Hematopoietic multipotent progenitor cell treated with erythropoietin and hydrocortisone succinate and interleukin-3 and kit ligand, for 8 days (in vitro differentiated cells): Measurements from ENCODE around the gene TGFBR2.
A peak's percentile ranks its signal among the peaks of the same experiment; 100 is the strongest.

Experiments
- DNase-seq: peaks from one replicate; pipeline ENCODE4 v3.0.0-alpha.2; 2015

Gene TGFBR2

DNA sequence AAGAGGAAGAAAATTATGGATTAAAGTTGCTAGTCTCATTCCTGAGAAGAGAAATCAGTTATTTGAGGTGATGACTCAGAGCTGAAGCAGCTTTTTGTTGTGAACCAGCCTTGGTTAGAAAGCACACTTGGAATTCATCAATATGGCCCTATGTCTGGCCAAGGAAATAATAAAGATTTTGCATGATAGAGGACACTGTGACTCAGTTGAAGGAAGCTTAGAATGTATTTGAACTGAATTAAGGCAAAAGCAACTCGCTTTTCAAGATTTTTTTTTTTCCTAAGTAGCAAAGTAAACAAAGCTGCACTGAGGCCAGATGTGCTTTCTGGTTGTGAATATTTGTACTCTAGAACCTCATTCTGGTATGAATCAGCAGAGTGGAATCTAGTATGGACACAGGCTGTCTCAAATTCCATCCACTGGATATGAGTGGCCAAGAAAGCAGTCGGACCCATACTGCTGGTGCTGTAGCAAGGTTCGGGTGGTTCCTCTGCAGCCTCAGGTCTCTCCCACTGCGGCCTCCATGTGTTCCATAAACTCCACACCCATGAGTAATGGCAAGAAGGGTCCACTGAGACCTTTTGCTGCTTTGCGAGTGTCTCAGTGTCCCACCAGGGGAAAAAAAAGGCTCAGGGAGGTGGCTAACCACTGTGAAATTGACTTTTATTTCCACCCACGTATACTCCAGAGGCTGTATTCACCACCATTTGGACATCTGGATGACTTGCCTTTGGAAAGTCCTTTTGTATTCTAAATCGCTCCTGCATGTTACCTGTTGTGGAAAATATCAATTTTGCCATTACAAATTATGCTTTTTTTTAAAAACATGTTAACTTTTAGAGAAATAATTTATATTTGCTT, 53.1 kb downstream of the TGFBR2 start:
- no peak for DNase-seq

DNA sequence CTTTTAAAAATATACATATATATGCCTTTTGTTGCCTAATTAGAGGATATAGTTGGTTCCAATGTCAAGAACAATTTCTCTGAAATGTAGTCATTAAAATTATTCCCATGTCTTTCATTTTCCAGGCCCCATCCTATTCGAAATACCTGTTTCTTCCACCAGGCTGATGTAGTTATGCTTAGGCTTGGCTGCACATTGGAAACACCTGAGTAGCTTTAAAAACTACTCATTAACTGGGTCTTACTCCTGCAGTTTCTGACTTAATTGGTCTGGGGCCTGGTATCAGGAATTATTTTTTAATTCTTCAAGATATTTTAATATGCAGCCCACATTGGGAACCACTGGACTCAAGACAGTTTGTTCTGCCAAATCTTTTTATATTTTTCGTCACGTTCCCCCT, 53.7 kb downstream of the TGFBR2 start:
- DNase-seq = no peak

DNA sequence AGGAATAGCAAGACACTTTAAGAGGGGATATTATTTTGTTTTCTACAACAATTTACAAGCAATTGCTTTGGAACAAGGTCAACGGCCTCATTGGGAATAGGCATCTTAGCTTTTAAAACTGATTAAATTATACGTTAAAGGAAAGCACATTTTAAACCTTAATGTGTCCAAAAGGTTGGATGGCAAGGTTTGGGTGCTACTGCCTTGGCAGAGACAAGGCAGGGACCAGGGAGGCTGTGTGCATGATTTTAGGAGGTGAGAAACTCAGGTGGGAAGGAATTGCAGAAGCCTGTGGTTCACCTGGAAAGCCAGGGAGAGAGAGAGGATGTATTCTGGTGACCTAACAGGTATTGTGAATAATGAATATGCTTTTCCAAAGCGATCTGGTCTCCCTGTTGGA, 54.3 kb downstream of the TGFBR2 start:
- DNase-seq = no peak

DNA sequence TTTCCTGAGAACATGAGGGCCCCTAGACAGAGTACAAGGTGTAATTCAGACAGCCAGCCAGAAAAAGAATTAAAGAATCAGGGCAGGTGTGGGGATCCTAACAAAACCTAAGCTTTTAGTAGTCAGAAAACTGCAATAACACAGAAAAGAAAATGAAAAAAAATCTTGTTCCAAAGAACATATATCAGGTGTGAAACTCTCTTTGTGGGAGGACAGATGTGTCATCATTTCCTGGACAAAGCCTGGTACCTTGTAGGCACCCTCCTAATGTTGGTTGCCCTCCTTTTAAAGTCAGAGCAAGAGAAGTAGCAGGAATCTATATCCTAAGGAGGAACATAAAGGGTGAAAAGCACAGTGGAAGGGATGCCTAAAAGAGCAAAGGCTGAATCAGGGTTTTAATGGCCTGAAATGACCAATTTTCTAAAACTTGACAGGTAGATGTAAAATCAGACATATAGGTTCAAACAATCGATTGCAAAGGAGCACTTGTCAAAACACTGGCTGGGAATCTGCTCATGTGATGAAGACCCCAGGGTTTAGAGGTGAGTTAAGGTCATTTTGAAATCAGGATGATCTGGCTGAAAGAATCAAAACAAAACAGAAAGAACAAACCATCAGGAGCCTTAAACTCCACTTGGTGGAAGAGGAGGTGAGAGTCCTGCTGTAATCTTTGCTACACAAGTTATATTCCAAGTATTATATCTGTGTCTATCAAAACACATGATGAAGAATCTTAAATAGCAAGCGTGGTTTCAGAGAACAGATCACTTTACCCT, 54.9 kb downstream of the TGFBR2 start:
- no peak for DNase-seq

DNA sequence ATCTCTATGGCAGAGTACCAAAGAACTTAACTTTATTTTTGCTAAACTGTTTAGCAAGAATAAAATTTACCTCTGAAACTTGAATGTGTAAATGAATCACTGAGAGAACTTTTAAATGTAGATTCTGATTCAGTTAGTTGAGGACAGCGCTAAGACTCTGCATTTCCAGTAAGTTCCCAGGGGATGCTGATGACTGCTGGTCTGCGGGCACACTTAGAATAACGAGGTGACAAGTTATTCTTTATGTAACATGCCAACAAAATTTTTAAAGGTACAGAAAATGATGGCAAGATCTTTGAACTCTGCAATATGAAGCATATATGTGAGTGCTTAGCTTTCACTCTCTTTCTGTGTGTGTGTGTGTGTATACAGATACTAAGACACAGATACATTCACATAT, 56.4 kb downstream of the TGFBR2 start:
- DNase-seq = no peak

DNA sequence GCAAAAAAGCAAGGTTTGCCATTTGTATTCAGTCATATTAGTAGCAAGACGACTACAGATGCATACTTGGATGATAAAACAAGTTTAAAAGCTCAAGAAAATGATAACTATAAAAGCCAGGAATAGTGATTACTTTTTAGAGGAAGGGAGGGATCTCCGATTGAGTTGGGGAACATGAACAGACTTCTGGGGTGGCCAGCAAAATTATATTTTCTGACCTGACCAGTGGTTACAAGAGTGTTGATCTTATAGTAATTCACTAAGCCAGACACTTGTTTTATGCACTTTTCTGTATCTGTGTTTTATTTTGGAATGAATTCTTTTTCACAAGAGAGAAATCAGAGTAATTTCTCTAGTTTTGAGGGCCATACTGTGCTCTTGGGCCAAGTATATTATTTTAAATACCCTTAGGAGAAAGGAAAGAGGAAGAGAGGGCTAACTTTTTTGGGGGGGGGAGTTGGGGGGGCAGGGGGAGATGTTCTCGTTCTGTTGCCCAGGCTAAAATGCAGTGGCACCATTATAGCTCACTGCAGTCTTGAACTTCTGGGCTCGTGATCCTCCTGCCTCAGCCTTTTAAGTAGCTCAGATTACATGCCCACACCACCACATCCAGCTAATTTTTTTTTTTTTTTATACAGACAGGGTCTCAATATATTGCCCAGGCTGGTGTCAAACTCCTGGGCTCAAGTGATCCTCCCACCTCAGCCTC, 57.3 kb downstream of the TGFBR2 start:
- no peak for DNase-seq

DNA sequence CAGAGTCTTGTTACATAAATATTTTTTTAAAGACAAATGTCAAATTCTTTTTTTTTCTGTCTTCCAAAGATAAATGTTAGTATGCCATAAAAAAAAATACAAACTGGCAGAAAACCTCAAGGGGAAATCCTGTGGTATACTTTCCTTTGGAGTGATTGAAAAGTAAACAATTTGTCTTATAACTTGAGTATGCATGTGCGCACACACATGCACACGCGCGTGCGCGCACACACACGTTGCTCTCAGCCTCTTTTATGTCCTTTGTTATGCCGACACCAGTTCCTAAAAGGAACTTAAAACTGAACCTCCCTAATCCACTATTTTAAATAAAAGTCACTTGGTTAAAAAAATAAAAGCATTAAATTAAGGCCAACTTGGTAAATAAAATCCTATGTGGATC, 58.1 kb downstream of the TGFBR2 start:
- peak; percentile 74 for DNase-seq

DNA sequence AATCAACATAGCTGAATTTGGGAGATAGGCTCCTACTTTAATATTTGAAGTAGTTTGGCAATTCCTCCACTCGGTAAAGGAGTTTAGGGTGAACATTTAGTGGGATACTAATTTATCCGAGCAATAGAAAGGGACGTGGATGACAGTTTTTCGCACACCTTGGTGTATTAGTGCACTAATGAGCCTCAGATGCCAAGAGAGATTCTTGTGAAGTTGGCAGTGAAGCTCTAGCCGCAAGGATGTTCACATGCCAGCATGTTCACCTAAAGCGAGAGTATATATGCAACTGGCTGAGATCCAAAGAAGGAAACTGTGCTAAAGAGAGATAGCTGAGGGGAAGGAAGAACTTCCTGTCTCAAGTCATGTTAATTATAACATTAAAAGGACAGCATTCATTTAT, 58.5 kb downstream of the TGFBR2 start:
- DNase-seq = peak; percentile 98

DNA sequence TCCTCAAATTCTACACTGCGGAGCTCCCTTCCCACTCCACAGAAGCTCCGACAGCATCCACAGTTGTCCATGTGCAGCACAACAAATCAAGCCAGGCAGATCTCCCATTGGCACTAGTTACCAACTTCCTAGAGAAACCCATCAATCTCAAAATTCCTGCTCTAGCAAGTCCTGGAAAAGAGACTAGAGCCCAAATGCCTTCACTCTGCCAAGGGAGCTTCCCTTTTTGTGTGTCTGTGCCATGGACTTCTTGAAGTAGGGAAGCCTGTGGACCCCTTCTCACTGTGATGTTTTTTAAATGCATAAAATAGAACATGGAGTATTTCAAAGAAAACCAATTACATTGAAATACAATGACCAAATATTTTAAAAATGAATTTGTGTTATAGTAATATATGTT, 59.1 kb downstream of the TGFBR2 start:
- DNase-seq = no peak

DNA sequence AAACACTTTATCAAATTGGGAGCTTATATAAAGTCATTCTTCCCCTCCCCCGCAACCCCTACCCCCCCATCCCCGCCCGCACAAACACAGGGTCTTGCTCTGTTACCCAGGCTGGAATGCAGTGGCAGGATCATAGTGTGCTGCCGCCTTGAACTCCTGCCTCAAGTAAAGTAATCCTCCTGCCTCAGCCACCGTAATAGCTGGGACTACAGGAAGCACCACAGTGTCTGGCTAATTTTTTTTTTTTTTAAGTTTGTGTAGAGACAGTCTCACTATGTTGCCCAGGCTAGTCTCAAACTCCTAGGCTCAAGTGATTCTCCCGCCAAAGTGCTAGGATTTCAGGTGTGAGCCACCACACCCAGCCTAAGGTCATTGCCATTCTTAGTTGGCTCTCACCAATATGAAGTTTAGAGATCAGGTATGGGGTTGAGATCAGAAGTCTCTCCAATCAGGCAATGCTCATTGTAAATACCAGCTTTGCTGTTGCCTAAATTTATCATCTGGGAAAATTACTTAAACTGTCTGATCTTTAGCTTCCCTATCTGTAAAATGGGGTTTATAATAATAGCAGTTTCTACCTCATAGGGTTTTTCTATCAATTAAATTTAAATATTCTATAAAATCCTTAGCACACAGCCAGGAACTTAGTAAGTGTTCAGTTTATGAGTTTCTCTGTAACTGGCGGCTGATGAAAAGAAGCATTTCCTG, 60.3 kb downstream of the TGFBR2 start:
- DNase-seq = no peak

DNA sequence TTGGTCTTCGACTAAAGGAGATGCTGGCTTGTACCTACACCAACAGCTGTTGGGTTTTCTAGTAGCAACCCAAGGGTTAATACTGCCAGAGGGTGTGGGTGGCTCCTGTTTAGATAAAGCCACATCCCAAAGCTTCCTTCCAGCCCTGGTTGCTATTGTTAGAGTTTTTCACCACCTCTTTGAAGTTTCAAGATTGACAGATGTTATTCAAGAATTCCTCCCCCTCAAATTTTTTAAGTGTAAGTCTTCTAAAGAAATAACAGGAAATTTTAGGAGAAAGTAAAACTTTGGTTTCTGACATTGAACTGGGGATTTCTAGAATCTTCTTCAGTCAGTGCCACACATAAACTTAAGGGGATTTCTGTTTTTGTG, 60.9 kb downstream of the TGFBR2 start:
- DNase-seq = peak; percentile 88

DNA sequence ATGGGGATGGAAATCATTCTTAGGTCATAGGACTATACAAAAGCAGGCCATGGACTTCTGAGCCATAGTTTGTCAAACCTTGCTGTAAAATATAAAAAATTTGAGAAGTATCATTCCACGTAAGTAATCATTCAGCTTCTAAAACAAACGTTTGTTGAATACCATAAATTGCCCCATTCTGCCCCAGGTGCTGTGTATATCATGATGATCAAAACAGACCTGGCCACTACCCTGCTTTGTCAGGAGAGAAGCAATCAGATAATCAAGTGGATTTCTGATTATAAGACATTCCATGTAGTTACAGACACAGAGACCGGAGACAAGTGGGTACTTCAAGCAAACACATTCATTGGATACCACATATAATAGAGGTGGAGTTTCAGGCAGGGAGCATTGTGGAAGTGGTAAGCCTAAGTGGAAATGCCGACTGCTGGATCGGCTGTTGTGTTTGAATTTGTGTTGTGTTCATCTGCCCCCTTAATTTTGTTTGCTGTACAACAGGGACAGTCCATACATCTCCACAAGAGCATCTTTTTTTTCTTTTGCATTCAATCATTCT, 61.7 kb downstream of the TGFBR2 start:
- no peak for DNase-seq

DNA sequence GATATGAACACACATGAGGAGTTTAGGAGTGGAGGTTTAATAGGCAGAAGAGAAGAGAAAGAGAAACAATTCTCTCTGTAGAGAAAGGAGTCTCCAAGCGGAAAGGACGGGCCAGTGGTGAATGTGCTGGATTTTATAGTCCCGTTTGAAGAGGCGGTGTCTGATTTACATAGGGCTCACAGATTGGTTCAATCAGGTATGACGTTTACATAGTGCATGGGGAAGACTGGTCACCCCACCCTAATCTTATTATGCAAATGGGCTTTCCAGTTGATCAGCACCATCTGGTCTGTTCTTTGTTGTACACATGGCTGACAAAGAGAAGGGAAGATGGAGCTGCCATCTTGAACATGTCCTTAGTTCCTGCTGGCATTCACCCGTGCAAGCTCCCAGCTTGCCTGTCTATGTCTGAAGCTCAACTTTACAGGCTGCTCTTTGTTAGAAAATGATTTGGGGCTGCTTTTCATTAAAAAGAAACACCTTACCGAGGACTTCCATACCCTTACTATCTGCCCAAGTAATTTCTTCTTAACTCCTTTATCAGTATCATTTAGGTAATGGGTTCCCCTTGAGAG, 63.0 kb downstream of the TGFBR2 start:
- peak; percentile 27 for DNase-seq

DNA sequence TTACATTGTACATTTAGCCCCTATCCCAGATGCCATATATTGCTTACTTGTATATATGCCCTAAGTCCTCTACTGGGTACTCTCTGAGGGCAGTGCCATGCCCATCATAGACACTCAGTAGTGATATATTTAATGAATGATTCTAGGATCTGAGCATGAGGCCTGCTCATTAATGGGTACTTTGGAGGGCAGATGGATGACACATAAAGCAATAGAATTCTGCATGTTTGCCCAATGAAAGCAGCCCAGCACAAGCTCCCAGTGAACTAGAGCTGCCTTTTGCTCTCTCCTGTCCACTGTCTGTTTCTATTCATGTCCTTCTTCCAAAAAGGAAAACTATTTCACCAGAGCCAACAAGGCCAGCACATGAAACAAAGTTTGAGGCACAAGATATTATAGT, 63.9 kb downstream of the TGFBR2 start:
- no peak for DNase-seq

DNA sequence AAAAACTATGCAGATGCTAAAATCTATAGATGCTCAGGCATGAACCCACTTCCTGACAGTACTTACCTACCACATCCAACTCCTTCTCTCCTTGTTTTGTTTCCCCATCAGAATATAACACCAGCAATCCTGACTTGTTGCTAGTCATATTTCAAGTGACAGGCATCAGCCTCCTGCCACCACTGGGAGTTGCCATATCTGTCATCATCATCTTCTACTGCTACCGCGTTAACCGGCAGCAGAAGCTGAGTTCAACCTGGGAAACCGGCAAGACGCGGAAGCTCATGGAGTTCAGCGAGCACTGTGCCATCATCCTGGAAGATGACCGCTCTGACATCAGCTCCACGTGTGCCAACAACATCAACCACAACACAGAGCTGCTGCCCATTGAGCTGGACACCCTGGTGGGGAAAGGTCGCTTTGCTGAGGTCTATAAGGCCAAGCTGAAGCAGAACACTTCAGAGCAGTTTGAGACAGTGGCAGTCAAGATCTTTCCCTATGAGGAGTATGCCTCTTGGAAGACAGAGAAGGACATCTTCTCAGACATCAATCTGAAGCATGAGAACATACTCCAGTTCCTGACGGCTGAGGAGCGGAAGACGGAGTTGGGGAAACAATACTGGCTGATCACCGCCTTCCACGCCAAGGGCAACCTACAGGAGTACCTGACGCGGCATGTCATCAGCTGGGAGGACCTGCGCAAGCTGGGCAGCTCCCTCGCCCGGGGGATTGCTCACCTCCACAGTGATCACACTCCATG, 65.3 kb downstream of the TGFBR2 start:
- no peak for DNase-seq

DNA sequence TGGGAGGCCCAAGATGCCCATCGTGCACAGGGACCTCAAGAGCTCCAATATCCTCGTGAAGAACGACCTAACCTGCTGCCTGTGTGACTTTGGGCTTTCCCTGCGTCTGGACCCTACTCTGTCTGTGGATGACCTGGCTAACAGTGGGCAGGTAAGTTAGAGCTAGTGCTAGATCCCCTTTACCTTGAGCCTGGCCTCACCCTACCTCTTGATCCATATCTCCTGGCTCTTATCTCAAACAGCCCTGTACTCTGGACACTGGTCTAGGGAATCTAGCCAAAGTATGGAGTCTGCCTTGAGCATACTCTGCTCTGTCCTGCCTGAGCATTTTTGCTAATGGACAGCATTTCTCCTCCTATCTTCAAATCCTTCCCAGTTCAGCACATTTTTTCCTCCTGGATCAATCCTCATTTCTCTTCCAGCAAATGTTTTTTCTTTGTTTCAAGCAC, 65.9 kb downstream of the TGFBR2 start:
- DNase-seq = no peak

DNA sequence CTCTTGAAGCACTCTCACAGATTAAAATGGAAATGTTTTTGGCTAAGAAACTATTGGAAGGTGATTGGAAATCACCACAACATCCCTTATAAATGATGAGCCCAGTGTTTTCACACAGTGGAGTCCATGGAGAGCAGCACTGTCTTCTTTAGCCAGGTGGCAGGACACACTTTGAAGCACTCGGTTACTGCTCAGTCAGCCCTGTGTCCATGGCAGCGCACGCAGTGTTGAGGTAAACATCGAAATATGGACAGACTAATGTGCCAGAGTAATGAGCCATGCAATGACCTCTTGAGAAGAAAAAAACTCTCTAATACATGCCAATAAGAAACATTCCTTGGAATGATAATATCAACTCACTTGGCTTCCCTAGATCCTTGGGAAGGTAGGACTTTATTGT, 66.6 kb downstream of the TGFBR2 start:
- DNase-seq = no peak

DNA sequence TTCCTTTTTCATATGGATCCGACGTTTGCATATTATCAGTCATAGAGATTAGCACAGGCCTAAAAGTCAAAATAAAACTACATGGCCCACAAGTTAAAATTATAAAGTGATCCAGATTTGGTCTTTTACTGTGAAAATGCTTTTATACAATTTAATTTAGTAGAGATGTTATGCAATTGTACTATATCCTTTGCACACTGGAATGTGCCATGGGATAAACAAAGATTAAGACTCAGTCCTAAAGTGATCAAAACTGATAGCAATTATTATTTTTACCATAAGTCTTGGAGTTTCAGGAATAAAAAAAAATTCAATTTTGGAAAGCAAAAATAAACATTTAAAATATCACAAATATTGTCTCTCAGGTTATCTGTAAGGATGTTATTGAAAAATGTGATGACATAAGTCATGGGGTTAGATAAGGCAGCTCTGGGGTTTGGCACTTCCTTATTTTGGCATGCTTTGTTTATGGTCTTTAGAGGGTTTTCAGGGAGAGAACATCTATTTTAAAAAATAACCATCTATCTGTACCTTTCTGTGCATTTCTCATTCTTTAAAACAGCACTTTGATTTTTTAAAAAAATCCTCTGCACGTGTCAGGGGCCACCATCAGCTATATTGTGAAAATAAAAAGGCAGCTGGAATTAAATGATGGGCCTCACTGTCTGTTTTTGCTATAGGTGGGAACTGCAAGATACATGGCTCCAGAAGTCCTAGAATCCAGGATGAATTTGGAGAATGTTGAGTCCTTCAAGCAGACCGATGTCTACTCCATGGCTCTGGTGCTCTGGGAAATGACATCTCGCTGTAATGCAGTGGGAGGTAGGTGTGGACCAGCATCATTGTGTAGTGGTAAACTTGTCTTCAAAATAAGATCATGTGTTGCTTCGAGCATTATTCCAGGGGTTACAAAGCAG, 67.3 kb downstream of the TGFBR2 start:
- peak; percentile 22 for DNase-seq

DNA sequence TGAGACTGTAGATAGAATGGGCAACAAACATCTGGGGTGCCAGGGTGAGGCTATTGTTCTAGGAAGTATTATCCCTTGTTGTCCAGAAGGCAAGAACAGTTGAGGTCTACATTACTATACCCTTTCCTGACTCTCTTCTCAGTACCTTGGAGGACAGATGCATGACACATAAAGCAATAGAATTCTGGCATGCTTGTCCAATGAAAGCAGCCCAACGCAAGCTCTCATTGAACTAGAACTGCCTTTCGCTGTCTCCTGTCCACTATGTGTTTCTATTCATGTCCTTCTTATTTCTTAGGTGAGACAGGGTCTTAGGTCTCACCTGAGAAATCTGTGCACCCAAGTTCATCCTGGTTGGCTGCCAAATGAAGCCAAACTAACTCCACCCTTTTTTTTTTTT, 68.6 kb downstream of the TGFBR2 start:
- no peak for DNase-seq

DNA sequence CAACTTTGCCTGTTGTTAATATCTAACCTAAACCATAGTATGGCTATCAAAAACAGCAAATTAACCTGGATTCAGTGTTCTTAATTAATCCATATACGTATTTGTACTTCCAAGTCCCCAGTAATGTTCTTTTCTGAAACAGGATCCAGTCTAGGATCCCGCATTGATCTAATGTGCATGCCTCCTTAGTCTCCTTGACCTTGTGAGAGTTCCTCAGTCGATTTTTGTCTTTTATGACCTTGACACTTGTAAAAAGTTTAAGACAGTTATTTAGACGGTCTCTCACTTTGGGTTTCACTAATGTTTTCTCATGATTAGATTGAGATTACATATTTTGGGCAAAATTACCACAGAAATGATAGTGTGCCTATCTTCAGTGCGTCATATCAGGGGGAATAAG, 69.4 kb downstream of the TGFBR2 start:
- peak; percentile 46 for DNase-seq
